Glutamatergic neuron (in vitro differentiated cells): ENCODE data around the gene ASB8. TPM values are rescaled to one million over a fixed set of nuclear protein-coding genes. Genes with fewer than 3 reads are reported as not detected.

ENCODE experiments used
- DNase-seq: peaks from one replicate; pipeline ENCODE4 v3.0.0; 2022
- H3K27ac Mint-ChIP-seq: one replicate; pipeline ENCODE4 v1.8.0; 2020; ENCODE audit warnings: mild to moderate bottlenecking, mixed read lengths, inconsistent platforms; ENCODE audit not compliant: unreplicated experiment
- H3K27me3 Mint-ChIP-seq: one replicate; pipeline ENCODE4 v1.8.0; 2020; ENCODE audit warnings: mild to moderate bottlenecking, moderate library complexity, mixed read lengths, inconsistent platforms; ENCODE audit not compliant: unreplicated experiment
- H3K36me3 Mint-ChIP-seq: one replicate; pipeline ENCODE4 v1.8.0; 2020; ENCODE audit warnings: mild to moderate bottlenecking, mixed read lengths, inconsistent platforms; ENCODE audit not compliant: unreplicated experiment
- H3K4me1 Mint-ChIP-seq: one replicate; pipeline ENCODE4 v1.8.0; 2020; ENCODE audit warnings: mild to moderate bottlenecking, low read depth, mixed read lengths, inconsistent platforms; ENCODE audit not compliant: unreplicated experiment
- H3K4me3 Mint-ChIP-seq: one replicate; pipeline ENCODE4 v1.8.0; 2020; ENCODE audit warnings: mild to moderate bottlenecking, mixed read lengths, inconsistent platforms; ENCODE audit not compliant: unreplicated experiment
- H3K9me3 Mint-ChIP-seq: one replicate; pipeline ENCODE4 v1.8.0; 2020; ENCODE audit warnings: mild to moderate bottlenecking, moderate library complexity, mixed read lengths, inconsistent platforms; ENCODE audit not compliant: unreplicated experiment
- CTCF ChIP-seq: fragments of 200-600 bp; sonication (generic); IDR thresholded peaks from one replicate; pipeline ENCODE4 v1.5.0; 2021; ENCODE audit not compliant: partially characterized antibody, unreplicated experiment
- total RNA-seq: library from RNA; stranded (reverse); fragmentation: NEBNext Ultra II Directional; extraction: Animal tissue kit (Norgen Biotek cat#: 25700); gene quantifications from one replicate; pipeline ENCODE4 v1.2.1, GENCODE V29; 2021; ENCODE audit not compliant: unreplicated experiment

Gene ASB8
- total RNA-seq, 1 donor from 2014 or later: 43.5 TPM

GRCh38 chr12:48199774-48200221 is 42.5 kb upstream of the ASB8 start:
- H3K4me1 Mint-ChIP-seq: no peaks in the 10 kb centered on the region
- peaks cover 11% of the 10 kb centered on the region for H3K27me3 Mint-ChIP-seq
- H3K9me3 Mint-ChIP-seq: peaks cover 14% of the 10 kb centered on the region
- TF ChIP-seq CTCF: no peak
- peaks cover 29% of the 10 kb centered on the region for H3K36me3 Mint-ChIP-seq
- H3K4me3 Mint-ChIP-seq: no peak overlapping the region
- no peak overlapping the region for H3K27ac Mint-ChIP-seq
- DNase-seq: no peak

GRCh38 chr12:48198985-48199384 is 41.7 kb upstream of the ASB8 start:
- Mint-ChIP-seq H3K4me1 (no peaks in the 10 kb centered on the region), H3K27ac (peak overlapping the region; percentile 98), H3K9me3 (peaks cover 11% of the 10 kb centered on the region), H3K36me3 (peaks cover 20% of the 10 kb centered on the region), H3K4me3 (peak overlapping the region; percentile 96), H3K27me3 (peaks cover 5% of the 10 kb centered on the region)
- no peak for DNase-seq
- no peak for TF ChIP-seq CTCF

GRCh38 chr12:48198672-48198971 is 41.3 kb upstream of the ASB8 start:
- Mint-ChIP-seq H3K36me3 (peaks cover 17% of the 10 kb centered on the region), H3K27me3 (peaks cover 5% of the 10 kb centered on the region), H3K4me3 (peak overlapping the region; percentile 96), H3K27ac (peak overlapping the region; percentile 98), H3K9me3 (peaks cover 11% of the 10 kb centered on the region), H3K4me1 (no peaks in the 10 kb centered on the region)
- DNase-seq: peak; percentile 43
- no peak for TF ChIP-seq CTCF

- H3K36me3 Mint-ChIP-seq: peaks cover 17% of the 10 kb centered on the region
- peak; percentile 96 for DNase-seq
- H3K4me3 Mint-ChIP-seq: peak overlapping the region; percentile 96
- TF ChIP-seq CTCF: peak; percentile 19
- peak overlapping the region; percentile 98 for H3K27ac Mint-ChIP-seq
- H3K9me3 Mint-ChIP-seq: peaks cover 11% of the 10 kb centered on the region
- peaks cover 5% of the 10 kb centered on the region for H3K27me3 Mint-ChIP-seq
- H3K4me1 Mint-ChIP-seq: no peaks in the 10 kb centered on the region
These were observed 40.8 kb upstream of the ASB8 start for GRCh38 chr12:48197971-48198671.

- H3K4me1 Mint-ChIP-seq: no peaks in the 10 kb centered on the region
- peak overlapping the region; percentile 84 for H3K27ac Mint-ChIP-seq
- peaks cover 10% of the 10 kb centered on the region for H3K9me3 Mint-ChIP-seq
- TF ChIP-seq CTCF: peak; percentile 35
- DNase-seq: no peak
- H3K36me3 Mint-ChIP-seq: peaks cover 11% of the 10 kb centered on the region
- H3K4me3 Mint-ChIP-seq: peak overlapping the region; percentile 96
- peaks cover 5% of the 10 kb centered on the region for H3K27me3 Mint-ChIP-seq
These were observed 40.2 kb upstream of the ASB8 start for GRCh38 chr12:48197549-48197970.
